HG03469 (cell line): ENCODE data around the gene RAI14.

Source experiments
- ATAC-seq: cut with Tn5 transposase; IDR thresholded peaks from one replicate; pipeline ENCODE4 v1.9.1; 2021; ENCODE audit warnings: mild to moderate bottlenecking, moderate library complexity, moderate number of reproducible peaks; ENCODE audit not compliant: unreplicated experiment

The RAI14 gene

GRCh38 chr5:34656001-34656699, at the start of gene RAI14:
Gene RAI14, plus strand, starts transcription at chr5:34656328. Its CDS starts 30,592 bp downstream, at chr5:34686920.
- ATAC-seq: no peak

GRCh38 chr5:34608368-34608767, 47.8 kb upstream of the RAI14 start:
- ATAC-seq: no peak

GRCh38 chr5:34608859-34609648, 47.1 kb upstream of the RAI14 start:
- no peak for ATAC-seq

- no peak for ATAC-seq
Measured at GRCh38 chr5:34609951-34610441, 46.1 kb upstream of the RAI14 start.

DNA sequence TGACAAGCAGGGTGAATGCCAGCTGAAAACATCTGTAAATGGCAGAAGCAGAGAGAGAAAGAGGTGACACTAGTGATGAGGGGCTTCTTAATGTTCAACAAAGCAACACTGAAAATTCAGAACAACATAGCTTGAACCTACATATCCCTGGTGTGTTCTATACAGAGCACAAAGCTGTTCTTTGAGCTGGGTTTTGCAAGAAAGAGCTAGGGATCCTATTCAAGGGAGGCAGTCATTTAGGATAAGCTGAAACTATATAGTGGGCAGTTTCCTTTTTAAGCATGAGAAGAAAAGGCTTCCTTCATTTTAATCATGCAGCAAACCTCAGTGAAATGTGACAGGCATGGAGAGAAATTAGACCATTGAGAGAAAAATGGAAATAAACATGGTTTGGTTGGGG, 45.6 kb upstream of the RAI14 start:
- no peak for ATAC-seq

GRCh38 chr5:34611464-34612415, 44.4 kb upstream of the RAI14 start:
- no peak for ATAC-seq

GRCh38 chr5:34616651-34617050, 39.5 kb upstream of the RAI14 start:
- ATAC-seq: no peak

DNA sequence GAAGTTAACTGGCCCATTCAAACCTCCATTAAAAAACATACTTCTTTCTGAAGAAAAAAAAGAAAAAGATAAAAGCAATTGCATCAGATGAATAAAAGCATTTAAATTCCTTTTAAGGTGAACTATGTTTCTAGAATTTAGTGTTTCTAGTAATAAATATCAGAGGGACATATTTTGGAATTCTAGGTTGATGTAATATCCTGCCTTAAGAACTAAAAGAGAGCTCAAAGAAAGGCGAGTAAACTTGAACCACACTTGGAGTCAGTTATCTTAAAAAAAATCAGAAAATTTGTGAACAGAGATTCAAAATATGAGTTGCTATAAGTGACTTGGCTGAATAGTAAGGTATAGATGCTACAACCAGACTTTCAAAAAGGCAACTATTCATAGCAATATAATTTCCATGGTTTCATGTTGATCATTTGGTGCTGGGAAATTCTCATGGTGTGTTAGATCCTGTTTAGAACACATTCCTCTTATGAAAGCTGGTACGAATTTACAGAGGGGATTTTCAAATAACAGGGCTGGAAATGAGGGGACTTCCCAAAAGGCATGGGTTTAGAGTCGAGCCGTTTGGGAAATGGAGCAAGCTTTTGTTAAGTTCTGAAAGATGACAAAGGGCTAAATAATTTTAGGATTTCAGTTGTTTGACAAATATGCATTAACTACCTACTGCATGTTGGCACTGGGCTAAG, 37.6 kb upstream of the RAI14 start:
- ATAC-seq: no peak

DNA sequence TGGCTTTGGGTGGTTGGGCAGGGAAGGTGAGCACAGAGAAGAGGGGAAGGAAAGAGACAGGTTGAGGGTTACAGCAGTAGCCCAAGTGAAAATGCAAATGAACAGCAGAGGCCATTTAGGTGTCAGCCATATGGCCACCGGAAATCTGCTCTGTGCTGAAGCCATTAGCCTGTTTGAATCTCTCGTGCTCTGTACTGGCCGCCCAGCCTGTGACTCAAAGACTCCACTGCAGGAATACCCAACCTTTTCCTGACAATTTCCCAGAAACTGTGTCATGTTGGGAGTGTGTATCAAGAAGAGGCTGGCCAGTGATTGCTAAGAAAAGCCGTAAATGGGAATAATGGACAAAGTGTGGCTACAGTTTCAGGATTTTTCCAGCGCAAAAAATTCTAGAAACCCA, 35.9 kb upstream of the RAI14 start:
- no peak for ATAC-seq

DNA sequence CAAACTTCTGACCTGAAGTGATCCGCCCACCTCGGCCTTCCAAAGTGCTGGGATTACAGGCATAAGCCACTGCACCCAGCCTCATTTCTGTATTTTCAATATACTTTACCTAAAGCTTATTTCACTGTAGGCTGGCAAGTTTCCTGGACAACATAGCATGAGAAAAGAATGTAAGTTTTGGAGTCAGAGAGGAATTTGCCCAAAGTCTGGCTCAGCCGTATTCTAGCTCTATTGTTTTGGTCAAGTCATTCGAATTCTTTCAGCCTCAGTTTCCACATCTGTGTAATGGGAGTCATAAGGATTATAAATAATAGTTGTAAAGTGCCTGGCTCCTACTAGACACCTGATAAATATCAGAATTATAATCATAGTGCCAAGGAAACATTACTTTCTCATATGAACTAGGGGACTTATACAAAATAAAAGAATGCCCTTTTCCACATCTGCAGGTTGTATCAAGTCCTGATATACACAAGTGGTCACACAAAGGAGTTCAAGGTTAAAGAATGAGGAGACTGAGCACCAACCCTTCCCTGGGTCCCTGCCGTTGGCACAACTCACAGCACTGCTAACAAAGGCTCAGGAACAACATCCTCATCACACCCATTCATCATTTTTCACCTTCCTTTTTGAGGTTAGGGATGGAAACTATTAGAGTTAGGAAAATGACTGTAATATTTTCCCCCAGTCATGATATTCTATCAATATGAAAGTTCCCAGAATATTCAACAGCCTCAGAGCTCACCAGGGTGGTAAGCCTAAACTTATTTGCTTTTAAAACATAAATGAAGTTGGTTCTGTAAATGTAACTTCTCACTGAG, 34.6 kb upstream of the RAI14 start:
- ATAC-seq: no peak

- ATAC-seq: no peak
Measured at GRCh38 chr5:34622098-34622400, 34.1 kb upstream of the RAI14 start.

DNA sequence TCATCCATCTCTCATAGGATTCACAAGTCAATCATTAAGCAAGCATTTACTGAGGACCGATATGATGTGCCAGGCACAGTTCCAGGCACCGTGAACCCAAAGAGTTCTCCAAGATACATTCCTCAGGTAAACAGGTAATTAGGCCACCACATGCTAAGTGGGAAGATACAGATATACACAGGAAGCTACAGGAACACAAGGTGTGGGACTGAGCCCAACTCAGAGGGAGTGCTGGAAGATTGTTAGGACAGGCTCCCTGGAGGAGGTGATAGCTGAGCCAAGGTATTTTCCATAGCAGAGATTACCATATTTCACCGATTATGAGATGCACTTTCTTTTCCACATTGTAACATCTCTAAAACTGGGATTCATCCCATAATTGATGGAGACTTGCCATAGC, 31.4 kb upstream of the RAI14 start:
- ATAC-seq: no peak

DNA sequence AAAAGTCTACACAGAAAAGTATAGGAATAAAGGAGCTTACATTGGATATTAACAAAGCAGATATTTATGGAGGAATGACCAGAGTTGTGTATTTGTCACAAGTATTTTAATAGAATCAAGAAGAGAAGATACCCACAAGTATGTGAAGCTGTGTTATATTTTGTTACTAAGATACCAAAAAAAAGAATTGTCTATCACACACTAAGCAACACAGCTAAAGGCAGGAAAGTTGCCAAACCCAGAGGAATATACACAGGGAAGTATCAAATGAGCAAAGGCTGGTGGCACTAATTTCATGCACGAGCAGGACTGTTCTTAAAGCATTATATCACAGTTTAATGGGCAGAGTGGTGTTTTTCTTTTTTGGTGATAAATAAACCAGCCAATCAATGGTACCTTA, 30.9 kb upstream of the RAI14 start:
- ATAC-seq: no peak

DNA sequence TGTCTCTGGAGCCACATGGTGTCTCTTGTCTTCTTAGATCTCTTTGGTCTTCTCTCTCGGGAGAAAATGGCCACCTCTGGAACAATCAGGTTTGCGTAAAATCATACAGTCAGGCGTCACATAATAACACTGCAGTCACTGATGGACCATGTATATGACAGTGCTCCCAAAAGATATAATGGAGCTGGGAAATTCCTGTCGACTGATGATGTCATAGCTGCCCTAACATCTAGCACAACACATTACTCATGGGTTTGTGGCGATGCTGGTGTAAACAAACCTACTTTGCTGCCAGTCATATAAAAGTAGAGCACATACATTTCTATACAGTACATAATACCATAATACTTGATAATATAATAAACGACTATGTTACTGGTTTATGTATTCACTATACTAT, 30.1 kb upstream of the RAI14 start:
- ATAC-seq: no peak

DNA sequence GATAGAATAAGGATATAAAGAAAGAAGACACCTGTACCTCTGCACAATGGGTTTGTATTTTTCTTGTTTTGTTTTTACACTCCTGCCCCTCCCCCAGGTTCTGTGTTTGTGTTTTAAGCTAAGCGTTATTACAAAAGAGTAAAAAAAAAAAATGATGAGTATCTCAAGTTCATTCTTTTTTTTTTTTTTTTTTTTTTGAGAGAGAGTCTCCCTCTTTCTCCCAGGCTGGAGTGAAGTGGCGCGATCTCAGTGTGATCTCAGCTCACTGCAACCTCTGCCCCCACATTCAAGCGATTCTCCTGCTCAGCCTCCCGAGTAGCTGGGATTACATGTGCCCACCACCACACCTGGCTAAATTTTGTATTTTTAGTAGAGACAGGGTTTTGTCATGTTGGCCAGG, 29.4 kb upstream of the RAI14 start:
- ATAC-seq: no peak

DNA sequence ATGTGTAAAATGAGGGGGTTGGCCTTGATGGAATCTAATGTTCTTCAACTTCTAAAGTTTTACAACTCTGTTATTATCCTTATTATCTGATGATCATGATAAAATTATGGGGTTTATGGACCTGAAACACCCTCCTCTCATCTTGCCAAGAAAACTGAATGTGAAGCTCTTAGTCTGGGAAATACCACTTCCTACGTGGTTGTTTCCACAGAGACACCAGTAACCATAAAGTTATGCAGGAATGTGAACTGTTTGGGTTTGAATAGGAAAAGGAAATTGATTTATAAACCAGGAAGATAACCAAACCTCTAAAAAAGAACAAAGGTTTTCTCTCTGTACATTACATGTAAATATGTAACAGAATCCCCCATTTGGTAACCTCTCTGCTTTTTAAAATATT, 28.3 kb upstream of the RAI14 start:
- no peak for ATAC-seq

DNA sequence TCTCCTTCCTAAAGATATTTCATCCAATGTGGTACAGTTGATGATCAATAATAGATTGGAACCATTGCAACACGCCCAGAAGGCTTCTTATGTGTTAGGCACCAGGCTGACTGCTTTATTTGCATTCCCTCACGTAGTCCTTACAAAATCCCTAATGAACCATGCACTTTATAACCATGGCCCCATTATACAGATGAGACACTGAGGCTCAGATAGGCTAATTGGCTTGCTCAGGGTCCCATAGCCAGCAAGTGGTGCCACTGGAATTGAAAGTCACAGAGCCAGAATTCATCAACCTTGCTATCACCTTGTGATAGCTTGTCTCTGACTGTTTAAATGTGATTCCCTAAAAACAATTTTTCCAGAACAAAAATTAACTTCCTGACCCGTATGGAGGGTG, 27.8 kb upstream of the RAI14 start:
- ATAC-seq: no peak

DNA sequence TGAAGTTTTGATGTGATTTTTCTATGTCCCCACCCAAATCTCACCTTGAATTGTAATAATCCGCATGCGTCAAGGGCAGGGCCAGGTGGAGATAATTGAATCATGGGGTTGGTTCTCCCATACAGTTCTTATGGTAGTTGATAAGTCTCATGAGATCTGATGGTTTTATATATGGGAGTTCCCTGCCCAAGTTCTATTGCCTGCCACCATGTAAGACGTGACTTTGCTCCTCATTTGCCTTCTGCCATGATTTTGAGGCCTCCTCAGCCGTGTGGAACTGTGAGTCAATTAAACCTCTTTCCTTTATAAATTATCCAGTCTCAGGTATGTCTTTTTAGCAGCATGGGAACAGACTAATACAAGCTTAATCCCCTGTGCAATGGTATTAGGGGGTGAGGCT, 25.5 kb upstream of the RAI14 start:
- no peak for ATAC-seq

GRCh38 chr5:34632807-34633422, 23.2 kb upstream of the RAI14 start:
- ATAC-seq: no peak
